GM18870 (cell line): ENCODE measurements around the gene KCNN3.

Experiments used
- ATAC-seq: cut with Tn5 transposase; IDR thresholded peaks from one replicate; pipeline ENCODE4 v1.9.1; 2021; ENCODE audit warnings: moderate library complexity; ENCODE audit not compliant: unreplicated experiment

KCNN3 gene

GRCh38 chr1:154772606-154773506 lies 97.2 kb downstream of the KCNN3 start:
- no peak for ATAC-seq

- no peak for ATAC-seq
These were observed 98.0 kb downstream of the KCNN3 start for GRCh38 chr1:154772056-154772455.

- no peak for ATAC-seq
These were observed 99.0 kb downstream of the KCNN3 start for GRCh38 chr1:154770897-154771594.

- ATAC-seq: no peak
These were observed 100.7 kb downstream of the KCNN3 start for GRCh38 chr1:154769193-154769895.

DNA sequence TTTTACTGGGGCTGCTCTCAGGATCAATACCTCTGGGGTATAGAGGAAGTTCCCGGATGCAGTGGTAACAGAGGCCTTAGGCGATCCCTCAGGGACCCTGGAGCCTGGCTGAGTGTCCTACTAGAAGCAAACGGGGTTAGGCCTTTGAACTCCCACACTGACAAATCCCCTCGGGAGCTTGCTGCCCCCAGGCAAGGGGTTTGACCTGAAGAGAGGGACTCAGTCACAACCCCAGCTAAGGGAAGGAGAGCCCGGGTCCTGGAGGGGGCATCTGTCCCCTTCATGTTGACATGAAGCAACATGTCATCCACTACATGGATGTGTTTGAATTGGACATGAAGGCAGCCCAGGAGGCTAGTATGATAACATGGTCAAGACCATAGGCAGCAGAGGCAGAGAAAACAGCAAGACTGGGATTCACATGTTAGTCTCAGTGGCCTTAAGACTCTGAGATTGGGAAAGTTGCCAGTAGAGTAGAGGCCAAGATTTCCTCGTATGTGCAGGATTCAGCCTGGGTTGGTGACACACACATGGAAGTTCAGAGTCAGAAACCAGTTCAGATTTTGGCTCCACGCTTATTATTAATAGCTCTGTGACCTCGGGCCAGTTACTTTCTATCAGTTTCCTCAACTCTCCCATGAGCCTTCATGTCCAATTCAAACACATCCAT lies 101.5 kb downstream of the KCNN3 start:
- ATAC-seq: no peak

DNA sequence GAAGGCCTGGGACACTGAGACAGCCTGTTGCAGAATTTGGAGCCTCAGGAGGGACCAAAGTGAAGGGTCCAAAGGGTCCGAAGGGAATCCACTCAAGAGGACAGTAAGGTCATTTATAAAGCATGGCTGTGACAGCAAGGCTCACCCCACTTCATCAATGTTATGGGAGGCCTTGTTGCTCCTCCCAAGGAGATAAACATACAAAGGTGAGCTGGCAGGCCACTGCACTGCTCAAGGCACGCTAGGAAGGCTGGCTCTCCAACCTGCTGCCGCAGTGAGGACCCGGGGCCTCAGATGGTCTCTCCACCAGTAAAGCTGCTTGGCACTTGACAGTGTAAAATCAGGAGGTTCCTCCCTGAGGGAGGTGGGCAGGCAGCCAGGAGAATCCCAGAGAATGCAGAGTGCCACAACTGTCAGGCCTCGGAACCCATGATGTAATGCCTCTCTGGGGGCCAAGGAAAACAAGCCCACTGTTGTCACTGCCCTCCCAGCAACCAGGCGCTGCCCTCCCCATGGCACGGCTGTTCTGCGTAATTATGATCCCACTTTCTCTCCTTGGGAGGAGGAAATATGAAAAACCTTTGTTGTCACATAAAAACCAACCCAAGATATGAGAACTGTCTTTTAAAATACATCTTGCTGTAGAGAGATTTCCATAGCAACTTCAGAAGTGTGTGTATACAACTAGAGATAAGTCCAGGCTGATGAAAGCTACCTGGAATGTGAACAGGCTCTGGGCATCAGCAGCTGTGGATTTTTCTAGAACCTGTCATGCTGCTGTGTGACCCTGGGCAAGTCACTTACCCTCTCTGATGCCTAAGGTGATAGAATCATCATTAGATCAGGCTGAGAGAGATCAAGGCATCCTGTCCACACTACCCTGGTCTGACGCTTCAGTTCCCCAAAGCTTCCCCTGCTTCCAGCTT lies 102.5 kb downstream of the KCNN3 start:
- no peak for ATAC-seq

GRCh38 chr1:154765970-154766369 lies 104.1 kb downstream of the KCNN3 start:
- no peak for ATAC-seq

- no peak for ATAC-seq
These were observed 105.3 kb downstream of the KCNN3 start for GRCh38 chr1:154764773-154765172.

- no peak for ATAC-seq
These were observed 105.9 kb downstream of the KCNN3 start for GRCh38 chr1:154764181-154764580.

- no peak for ATAC-seq
These were observed 109.6 kb downstream of the KCNN3 start for GRCh38 chr1:154760469-154760933.

GRCh38 chr1:154759793-154760192 lies 110.3 kb downstream of the KCNN3 start:
- ATAC-seq: no peak

GRCh38 chr1:154759196-154759595 lies 110.9 kb downstream of the KCNN3 start:
- no peak for ATAC-seq

DNA sequence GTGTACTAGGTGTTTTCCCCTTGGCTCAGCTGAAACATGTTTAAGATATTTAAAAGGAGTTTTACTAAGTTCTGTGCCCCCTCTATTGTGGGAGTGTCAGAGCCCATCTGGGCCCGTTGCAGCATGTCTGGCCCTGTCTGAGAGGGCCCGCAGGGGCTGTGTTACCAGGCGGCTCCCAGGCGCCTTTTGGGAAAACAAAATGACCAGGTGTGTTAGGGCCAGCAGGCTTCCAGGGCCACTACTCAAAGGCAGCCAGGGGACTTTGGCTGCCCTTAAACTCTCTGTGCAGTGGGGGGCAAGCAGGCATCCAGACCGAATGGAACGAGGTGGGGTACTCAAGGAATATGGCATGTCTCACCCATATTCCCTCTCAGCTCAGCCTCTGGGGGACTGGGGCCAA lies 111.7 kb downstream of the KCNN3 start:
- ATAC-seq: no peak

DNA sequence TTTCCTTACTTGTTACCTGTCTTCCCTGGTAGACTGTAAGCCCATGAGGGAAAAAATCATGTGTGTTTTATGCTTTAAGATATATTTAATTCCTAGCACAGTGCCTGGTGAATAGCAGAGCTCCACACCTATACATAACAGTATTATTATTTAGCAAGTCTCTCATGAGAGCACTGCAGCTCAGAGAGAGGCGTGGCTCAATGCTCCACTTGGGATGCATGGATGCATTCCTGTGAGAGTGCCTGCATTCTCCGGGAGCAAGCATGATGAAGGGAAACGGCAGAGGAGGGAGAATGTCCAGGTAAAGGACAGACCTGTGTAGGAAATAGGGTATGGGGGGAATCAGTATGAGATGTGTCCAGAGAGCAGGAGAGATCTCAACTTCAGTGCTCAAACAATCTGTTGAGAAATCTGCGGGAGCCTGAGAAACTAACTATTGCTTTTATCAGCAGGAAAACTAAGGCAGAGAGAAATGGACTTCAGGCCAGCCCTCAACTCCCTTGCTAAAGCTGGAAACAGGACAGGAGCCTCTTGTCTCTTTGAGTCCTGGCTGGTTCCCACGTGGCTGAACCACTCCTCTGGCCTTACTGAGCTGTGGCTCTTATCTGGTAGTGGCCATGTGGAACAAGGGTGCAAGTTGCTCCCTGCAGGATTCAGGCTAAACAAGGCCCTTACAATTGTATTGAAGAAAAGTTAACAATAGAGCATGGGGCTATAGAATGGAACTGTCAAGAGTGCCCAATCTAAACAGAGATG lies 113.1 kb downstream of the KCNN3 start:
- no peak for ATAC-seq

DNA sequence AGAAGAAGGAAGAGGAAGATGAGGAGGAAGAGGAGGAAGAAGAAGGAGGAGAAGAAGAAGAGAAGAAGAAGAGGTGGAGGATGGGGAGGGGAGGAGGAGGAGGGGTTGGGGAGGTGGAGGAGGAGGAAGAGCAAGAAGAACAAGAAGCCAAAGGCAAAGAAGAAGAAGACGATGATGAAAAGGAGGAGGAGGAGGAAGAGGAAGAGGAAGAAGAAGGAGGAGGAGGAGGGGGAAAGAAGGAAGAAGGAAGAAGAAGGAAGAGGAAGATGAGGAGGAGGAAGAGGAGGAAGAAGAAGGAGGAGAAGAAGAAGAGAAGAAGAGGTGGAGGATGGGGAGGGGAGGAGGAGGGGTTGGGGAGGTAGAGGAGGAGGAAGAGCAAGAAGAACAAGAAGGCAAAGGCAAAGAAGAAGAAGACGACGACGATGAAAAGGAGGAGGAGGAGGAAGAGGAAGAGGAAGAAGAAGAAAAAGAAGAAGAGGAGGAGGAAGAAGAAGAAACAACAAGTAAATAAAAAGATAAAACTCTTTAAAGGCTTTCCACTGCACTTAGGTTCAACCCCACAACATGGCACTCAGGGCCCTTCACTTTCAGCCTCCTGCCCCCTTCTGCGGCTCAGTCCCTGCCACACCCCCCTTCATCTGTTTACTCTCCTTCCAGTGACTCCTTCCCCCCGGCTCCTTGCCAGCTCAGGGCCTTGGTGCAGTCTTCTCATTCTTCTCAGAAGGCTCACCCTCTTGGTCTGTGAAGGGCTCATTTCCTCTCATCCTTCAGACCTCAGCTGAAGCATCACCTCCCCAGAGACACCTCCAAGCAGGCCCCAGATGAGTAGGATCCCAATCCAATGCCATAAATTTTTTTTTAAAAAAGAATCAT lies 114.0 kb downstream of the KCNN3 start:
- ATAC-seq: no peak

GRCh38 chr1:154753426-154753825 lies 116.7 kb downstream of the KCNN3 start:
- ATAC-seq: no peak

DNA sequence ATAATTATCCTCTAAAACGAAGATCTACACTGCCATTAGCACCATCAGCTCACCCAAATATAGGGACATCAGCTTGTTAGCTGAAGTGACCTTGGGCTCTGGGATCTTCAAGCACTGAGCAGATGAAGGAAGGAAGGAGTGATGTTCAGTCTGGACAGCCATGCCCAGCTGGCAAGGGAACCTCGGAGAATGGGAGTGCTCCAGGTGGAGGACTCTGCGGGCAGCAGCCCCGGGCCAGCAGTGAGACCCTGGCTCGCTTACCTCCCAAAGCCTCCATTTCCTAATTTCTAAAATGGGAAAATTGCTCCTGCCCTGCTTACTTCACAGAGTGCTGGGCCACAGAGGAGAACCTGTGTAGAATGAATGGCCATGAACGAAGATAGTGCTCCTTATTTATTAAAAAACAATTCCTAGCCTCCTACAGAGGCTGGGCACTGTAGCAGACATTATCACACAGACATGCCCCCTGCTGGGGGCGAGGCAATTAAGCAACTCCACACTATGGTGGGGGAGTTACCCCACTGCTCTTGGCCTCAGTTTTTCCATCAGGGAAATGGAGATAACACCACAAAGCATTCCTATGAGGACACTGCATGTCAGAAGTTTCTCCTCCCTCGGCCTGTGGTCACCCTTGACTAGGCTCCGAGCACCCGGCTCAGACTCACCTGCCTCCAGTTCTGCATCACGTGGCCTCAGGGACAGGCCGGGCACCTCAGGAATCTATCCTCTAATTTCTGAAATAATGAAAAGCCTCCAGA lies 117.6 kb downstream of the KCNN3 start:
- no peak for ATAC-seq
